ENCODE data around the gene COX17.

Gene COX17

GRCh38 chr3:119673875-119674274, 3.3 kb downstream of the COX17 start:
- no peak for DNase-seq

DNA sequence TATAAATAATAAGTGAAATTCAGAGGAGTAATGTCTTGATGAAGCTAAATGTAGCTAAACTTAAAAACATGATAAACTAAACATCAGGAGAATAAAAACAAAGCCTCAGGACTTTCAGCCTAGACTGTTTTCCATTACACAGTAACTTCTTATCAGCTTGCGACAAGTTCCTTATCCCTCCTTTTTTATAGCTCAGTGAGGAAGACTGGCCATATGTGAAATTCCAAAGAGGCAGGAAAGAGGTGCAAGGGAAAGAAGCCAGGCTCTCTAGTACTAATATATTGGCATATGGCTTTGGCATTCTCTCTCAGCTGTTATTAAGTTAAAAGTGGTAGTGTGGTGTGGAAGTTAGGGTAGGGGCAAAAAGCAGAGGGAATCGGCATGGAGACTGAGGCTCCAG, 4.4 kb downstream of the COX17 start:
- no peak for DNase-seq

GRCh38 chr3:119669906-119670570, 7.2 kb downstream of the COX17 start:
- no peak for DNase-seq

DNA sequence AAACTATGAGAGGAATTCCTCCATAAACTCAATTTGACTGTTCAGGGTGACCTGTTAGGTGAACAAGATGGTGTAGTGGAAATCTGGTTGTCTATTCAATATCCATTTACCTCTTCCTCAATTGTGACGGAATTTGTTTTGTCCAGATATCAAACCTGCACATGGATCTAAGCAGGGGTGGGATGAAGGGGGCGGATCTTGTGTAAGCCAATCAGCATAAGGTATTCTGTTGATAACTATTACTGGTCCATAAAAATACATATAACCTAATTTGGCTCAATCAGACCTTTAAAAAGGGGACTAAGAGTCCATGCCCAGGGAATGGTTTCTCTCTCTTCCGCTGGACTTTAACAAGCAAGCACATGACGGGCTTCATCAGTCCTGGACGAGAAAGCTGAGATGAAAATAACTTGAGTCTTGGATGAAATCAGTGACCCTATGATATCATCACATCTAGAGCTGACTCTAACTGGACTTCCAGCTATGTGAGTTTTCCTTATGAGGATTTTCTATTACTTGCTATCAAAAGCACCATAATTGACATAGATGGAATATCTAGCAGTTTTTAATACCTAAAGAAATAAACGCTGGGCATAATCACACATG, 11.1 kb downstream of the COX17 start:
- DNase-seq, result no peak

DNA sequence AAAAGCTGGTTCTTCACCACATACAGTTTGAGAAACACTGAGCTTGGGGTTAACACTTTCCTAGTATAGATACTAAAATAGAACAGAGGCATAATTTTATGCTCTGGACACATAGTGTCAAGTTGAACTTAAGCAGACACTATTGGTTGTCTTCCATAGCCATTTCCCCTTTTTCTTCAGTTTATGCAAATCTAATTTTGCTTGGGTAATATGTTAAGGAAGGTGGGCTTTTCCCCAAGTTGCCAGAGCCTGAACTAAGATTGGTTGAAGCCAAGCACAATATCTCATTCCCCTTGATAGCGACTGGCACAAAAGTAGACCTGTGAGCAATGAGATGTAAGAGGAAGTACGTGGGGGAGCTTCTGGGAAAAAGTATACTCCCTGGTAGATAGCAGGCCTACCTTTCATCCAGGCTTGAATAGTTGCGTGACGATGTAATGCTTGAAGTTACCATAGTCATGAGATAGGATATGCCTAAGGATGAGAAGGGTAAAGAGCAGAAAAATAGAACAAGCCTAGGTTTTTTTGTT, 12.3 kb downstream of the COX17 start:
- no peak for DNase-seq

- DNase-seq, result no peak
Measured at GRCh38 chr3:119664370-119664769, 12.8 kb downstream of the COX17 start.

DNA sequence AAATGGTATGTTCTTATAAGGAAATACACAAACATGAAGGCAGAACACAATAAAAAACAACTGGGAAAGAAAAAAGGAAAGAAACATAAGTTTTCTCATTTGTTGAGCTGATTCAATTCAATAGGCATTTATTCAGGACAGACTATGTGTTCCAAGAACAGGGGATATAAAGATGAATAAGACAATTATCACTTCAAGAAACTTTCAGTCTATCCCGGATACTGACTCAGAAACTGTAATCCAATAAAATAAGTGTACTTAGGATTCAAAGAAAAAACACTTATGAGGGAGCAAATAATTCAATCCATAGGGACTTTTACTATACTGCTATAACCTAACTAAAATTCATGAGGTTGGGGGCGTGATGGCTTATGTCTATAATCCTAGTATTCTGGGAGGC, 13.3 kb downstream of the COX17 start:
- DNase-seq, result no peak

GRCh38 chr3:119662604-119663373, 14.4 kb downstream of the COX17 start:
- no peak for DNase-seq

DNA sequence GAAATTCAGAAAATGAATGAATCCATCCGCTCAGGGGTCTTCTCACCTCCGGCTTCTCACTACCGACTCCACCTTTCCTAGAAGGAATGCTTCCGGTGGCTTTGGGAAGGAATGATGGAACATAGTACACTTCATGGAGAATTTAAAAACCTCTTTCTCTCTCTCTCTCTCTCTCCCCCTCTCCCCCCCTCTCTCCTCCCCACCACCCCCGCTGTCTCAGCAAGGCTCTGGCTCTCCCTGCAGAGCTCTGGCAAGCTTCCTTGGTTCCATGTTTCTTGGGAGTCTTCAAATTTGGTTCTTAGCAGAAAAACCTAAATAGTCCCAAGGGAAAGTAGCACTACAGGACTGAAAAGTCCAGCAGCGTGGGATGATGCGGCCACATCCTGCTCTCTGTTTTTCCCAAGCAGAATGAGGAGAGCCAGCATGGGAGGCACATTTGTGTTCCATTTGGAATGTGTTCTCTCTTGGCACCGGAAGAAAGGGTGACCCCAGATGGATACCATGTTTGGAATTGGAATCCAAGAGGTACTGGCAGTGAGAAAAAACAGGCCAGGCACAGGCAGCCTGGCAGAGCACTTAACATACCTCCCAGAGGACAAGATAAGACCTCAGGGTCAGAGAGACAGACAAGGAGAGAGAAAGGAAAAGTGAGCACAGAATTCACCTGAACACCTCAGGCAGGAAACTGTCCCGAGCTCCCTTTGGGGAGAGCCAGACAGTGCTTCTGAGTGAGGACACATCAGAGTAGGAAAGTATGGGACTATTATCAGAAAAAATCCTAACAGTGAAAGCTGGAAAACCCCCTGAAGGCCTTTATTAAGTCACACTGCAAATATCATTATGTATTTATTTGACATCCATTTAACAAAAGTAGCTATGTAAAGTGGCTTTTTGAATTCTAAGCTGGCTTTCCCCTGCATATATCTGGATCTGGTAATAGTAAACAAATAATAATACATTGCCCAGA, 16.4 kb downstream of the COX17 start, which contains the start of gene POPDC2:
TSS of gene POPDC2 (minus strand) at position 116 of the 967 bp plus-strand sequence. CDS start 166 bp downstream, outside the sequence.
- DNase-seq, result no peak

DNA sequence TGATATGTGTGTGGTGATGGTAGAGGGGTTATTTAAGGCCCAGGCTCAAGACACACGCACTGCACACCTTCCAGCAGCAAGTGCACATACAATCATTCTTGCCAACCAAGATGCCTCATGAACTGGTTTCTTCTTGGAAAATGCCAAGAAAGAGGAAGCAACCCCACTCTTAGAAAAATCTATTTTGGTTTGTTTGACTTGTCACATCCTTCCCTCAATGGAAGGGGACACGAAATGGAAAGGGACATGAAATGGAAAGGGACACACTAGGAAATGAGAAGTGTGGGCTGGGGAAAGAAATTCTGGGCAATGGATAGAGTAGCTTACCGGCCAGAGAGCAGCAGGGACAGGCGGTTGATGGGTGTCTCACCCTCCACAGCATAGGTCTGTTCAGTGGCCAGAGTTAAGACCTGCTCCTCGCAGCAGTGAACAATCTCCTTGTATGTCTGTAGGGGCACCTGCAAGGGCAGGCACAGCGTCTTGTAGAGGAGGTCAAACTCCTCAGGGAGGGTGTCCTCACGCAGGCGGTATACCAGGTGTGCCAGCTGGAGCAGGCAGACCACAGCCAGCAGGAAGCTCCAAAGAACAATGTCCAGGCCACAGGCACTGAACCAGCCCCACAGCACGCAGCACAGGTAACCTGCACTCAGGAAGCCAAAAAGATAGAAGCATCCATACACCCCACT, 17.5 kb downstream of the COX17 start:
- no peak for DNase-seq

DNA sequence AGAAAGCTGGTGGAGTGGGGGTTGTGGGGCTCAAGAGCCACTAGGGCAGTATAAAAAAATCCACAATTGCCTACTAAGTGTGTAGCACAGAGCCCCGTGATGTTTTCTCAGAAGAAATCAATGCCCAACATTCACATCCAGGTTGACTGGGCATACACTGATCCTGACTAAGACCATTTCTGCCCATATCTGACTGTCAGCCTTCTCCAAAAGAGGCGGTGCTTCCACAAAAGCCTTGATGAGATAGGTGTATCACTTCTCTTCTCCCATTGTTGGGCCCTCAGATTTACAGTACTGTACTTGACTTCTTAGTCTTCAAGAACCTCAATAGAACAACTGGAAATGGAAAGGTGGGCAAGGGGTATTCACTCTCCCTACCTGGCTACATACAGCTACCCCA, 18.2 kb downstream of the COX17 start:
- DNase-seq, result no peak

DNA sequence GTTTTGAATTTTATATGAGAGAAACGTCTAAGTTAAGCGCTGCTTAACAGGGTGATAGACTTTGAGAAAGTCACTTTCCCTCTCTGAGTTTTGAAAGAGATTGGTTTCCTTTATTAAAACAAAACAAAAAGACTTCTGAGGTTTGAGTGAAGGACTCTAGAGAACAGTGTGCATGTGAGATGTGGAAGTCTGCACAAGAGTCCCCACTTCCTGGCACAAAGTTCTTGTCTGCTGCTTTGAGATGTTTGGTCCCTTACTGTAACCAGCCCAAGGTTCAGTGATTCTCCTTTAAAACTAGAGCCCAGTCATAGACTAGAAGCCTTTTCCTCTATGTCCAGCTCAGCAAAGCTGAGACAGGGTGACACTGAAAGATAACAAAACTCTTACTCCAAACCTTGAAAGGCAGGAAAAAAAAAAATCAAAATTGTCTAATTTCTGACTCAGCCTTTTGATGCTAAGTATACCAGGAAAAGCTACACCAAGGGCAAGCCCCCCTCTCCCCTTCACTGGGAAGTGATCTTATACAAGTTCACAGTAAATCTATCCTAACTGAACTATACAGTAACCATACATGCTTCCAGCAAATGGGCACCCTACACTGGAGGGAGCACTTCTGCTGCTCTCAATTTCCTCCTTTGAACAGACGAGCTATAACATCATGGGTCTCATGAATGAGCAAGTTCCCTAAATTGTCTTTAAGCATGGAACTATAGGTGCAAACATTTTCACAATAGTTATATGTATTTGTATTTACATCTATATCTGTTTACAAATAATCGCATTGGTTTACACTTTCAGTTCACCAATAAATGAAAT, 19.1 kb downstream of the COX17 start:
- DNase-seq, result no peak

GRCh38 chr3:119653876-119654275, 23.3 kb downstream of the COX17 start:
- DNase-seq, result no peak

DNA sequence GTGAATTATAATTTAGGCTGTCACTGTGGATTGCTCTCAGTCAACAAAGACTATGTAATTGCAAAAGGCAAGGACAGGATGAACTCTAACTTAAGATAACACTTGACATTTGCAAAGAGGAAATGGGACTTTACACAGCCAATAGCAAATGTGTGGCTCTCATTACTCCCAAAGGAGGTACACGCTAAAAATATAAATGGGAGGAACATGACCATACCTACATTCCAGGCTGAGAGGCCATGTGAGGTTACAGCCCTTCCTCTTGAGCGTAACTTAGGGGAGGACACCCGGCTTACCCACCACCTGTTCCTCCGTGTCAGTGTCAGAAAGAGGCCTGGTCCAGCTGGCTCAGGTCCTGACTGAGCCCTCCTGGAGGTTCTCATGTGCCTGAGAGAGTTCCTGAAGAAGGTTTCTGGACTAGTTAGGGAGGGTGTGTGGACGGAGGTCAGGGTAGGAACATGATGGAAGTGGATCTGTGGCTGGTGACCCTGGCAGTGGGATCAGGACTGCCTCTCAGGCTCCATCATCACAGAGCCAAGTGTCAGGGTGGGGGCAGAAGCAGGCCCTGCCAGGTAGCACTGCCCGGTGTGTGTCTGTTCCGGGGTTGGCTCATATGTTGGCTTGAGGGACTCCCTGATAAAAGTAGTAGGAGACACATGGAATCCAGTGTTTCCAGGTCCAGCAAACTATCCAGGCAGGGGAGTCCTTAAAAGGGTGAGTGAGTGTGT, 24.7 kb downstream of the COX17 start:
- no peak for DNase-seq

DNA sequence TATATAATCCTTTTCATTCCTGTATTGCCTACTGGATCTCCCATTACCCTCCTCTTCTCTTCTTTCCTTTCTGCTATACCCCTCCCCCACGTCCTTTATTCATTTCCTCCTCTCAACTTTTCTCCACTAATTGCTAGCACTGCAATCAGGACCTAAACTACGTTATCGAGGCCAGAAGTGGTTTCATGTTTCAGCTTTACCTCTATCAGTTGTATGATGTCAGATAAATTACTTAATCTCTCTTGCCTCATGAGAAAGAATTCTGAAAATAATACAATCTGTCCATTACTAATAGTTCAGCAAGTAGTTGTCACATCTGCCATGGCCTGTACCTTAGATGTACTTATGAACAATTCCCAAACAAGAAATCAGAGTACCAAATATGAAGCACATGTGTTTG, 27.4 kb downstream of the COX17 start:
- DNase-seq, result no peak

DNA sequence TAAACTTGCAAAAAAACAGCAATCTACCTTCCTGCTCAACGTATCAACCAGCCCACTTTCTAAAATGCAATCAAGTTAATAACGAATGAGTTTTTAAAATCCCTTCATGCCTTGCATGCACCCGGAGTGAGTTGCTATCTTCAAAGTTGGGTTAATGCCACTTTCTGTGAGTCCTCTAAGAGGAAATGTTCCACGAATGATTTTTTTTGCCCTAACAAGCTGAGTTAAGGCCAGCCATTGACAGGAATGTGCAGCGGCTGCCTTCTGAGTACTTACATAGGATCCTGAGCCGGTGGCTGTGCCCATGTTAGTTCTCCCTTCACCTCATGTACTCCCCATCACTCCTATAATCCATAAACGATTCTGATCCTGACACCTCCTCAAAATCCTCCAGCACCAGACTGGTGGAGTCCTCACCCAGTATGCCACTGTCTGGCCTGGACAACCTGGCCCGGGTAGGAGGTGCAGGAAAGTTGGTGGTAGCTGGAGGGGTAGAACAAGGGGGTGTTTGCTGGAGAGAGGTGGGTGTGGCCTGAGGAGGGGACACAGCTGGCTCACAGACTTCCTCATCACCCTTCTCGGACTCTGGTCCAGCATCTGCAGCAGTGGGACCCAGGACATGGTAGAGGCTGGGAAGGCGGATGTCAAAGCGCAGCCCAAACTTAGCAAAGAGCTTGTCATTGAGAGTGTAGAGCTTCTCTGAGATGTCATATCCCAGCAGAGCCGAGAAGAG, 29.2 kb downstream of the COX17 start:
- no peak for DNase-seq

DNA sequence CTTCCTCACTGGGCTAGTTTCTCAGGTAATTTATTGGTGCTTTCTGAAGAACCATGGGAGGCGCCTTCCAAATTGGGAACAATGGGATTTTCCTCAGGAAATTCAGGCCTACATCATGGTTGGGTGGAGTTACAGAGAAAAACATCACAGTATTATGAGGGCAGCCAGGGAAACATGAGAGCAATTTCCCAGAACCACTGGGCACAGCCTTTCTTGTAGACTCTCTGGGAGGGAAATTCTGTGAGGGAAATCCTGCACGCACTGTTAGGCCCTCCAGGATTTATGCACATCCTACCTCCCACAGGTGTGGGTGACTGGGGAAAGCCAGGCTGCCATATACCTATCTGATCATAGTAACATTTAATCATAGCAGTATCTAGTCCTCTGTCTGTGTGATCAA, 30.0 kb downstream of the COX17 start:
- DNase-seq, result no peak

GRCh38 chr3:119645813-119646212, 31.4 kb downstream of the COX17 start:
- no peak for DNase-seq

DNA sequence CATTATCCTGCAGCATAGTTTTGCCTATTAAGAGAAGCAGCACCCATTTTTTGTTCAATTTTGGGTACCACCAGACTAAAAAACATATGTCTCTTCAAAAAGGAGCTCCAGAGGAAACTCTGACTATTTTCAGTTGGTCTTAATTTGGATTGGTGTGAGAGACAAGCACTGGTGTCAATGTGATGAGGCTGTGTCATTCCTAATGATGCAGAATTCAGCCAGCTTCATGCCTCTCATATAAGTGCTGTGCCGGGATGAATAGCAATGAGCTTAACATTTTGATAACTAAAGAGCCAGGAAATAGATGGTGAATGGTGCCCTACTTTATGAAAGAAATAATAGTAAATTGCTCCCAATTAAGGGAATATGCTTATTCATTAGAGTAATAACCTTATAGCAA, 32.7 kb downstream of the COX17 start:
- no peak for DNase-seq

DNA sequence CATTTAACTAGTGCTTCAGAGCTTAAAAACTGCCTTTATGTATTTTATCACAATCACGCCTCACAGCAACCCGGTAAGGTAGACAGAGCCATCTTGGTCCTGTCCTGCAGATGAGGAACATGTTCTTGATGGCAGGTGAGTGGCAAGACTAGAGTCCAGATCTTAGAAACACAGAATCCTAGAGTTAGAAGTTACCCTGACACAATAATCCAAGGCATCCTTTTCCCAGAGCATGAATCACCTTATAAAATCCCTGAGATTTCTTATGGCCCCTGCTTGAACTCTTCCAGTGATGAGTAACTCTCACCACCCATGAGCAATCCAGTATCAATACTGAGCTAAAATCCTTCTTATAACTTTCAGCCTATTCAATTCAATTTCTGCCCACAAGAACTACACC, 33.7 kb downstream of the COX17 start:
- no peak for DNase-seq

All from activated CD4-positive, alpha-beta T cell treated with anti-CD3 and anti-CD28 coated beads for 48 hours (primary cell).